GM21526 (cell line): ENCODE data around the gene COL13A1.

Experiments
- ATAC-seq: cut with Tn5 transposase; IDR thresholded peaks from one replicate; pipeline ENCODE4 v1.9.1; 2021; ENCODE audit warnings: moderate library complexity; ENCODE audit not compliant: unreplicated experiment, low FRiP score

The COL13A1 gene

DNA sequence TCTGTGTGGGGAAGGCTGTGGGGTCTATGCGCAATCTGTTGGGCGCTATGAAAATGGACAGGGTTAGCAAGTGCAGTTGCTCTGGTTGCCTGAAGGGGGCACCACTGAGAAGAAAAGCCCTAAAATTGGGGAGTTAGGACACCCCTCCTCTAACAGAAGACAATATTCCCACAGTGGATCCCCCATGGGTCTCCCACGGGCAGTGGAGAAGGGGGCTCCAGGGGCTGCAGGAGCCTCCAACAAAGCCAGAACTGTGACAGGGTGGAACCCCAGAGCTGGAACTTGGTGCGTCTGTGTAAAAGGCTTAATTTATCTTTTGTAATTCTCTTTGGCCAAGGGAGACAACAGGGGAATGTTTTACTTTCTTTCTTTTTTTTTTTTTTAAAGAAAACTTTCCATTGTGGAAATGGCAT, 12.5 kb upstream of the COL13A1 start:
- ATAC-seq: no peak

DNA sequence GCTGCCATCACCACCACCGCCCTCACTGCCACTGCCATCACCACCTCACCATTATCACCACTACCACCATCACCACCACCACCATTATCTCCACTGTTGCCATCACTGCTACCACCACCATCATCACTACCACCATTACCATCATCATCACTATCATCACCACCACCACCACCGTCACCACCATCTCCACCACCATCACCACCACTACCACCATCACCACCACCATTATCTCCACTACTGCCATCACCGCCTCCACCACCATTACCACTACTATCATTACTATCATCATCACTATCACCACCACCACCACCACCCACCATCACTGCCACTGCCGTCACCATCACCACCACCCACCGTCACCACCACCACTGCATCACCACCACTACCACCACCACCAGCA, 9.9 kb upstream of the COL13A1 start:
- no peak for ATAC-seq

DNA sequence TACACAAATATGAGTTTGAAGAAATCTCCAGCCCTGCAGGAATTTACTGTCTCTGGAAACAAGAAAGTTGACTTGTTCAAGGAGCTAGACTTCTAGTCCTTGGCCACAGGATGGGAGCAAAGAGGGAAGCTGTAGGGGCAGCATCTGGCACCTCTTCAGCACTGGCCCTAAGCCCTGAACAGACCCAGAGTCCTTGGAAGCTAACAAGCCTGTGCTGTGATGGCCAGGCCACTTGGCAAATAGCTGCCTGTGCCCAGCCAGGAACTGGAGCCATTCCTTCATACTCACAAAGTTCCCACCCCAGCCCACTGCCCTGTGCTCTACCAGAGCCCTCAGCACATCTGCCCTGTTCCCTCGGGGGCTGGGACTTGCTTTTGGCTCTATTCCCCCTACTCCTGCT, 9.4 kb upstream of the COL13A1 start:
- no peak for ATAC-seq

DNA sequence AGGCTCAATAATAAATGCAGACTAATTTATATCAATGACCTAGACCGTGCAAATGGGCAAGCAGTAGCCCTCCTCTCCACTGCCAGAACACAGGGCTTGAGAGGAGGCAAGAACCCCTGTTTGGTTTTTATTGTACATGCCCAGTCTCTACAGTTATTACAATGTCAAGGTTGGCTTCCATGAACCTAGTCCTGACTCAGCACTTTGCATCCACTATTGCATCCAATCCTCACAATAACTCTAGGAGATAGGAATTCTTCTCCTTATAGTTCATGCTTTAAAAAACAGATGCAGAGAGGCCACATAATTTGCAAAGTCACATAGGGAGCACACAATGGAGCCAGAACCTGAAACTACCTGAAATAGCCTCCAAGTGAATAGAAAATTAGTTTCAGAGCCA, 7.0 kb upstream of the COL13A1 start:
- no peak for ATAC-seq

DNA sequence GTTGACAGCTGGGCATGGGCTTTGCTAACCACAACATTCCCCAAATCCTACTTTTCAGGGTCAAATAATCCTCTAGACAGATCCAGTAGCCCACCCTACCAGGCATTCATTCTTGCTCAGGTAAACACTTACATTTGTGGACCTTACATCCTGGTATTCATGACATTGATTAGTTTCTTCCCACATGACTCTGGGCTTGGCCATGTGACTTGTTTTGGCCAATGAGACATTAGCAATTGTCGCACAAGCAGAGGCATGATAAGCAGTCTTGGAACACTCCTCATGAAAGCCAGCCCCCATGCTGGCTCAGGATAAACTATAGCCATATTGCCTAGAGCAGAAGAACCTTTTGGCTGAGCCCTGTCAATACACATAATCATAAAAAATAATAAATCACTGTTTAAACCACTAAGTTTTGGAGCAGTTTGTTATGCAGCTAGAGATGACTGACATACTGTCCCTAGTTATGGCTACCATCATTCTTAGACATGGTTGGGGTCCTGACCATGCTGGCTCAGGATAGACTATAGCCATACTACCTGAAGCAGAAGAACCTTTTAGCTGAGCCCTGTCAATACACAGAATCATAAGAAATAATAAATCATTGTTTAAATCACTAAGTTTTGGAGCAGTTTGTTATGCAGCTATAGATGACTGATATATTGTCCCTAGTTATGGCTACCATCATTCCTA, 6.3 kb upstream of the COL13A1 start:
- ATAC-seq: no peak

DNA sequence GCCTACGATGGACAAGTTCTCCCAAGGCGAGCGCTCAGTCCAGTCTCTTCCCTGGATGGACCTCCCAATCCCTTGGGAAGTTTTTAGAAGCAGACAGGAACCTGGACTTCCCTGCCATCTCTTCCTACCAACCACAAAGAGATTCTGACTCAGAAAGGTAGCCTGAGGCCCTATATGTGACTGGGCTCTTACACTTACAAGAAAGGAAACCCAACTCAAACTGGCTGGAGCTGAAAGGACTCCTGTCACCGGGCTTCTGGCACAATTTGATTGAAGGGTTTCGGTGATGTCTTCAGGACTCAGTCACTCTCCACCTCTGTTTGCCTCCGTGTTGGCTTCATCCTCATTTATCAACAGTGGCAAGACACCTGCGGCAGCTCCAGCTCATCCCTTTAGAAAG, 3.7 kb upstream of the COL13A1 start:
- no peak for ATAC-seq

DNA sequence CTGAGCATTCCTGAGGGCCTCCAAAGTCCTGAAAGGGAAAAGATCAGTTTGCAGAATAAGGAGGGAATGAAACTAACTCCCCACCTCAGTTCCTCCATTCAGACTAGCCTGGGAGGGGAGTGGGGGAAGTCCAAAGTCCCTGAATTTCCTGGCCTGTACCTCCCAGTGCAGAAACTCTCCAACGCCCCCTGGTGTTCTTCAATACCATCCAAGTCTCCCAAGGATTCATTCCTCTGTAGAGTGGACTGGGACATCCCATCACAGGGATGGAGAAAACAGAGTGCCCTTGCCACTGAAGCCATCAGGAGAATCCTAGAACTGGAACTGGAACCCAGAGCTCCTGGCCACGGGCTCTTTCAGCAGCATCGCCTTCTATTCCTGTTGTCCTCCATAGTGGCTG, 1.6 kb upstream of the COL13A1 start:
- no peak for ATAC-seq

DNA sequence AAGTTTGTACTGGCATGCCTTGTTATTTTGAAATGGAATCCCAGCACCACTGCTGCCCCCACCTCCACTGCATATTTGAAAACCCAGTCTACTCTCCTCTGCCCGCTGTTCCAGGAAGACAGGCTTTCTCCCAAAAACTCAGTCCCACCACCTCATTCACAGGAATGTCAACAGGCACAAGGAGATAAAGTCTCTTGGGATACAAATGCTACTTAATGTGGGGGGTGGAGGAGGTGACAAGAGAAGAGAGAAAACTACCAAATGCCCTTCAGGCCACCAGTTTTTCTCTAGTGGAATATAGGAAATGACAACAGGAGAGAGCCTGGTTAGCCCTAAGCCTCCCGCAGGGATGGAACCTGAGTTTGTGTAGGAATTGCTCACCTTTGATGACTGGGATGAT, 1.0 kb upstream of the COL13A1 start:
- no peak for ATAC-seq

DNA sequence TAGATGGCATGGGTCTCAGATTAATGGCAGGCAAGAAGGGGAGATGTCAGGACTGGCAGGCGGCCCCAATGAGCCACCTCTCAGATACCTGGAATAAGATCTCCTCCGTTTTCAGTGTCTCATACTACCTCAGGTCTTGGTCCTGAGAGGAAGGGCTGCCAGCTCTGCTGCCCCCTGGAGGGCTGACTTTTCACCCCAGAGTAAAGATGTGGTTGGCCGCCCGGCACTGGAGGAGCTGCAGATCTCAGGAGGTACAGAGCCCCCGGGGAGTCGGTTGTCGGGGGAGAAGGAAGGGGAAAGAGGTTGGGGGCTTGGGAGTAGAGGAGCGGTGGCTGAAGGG, 642 bp upstream of the COL13A1 start:
- ATAC-seq: no peak

DNA sequence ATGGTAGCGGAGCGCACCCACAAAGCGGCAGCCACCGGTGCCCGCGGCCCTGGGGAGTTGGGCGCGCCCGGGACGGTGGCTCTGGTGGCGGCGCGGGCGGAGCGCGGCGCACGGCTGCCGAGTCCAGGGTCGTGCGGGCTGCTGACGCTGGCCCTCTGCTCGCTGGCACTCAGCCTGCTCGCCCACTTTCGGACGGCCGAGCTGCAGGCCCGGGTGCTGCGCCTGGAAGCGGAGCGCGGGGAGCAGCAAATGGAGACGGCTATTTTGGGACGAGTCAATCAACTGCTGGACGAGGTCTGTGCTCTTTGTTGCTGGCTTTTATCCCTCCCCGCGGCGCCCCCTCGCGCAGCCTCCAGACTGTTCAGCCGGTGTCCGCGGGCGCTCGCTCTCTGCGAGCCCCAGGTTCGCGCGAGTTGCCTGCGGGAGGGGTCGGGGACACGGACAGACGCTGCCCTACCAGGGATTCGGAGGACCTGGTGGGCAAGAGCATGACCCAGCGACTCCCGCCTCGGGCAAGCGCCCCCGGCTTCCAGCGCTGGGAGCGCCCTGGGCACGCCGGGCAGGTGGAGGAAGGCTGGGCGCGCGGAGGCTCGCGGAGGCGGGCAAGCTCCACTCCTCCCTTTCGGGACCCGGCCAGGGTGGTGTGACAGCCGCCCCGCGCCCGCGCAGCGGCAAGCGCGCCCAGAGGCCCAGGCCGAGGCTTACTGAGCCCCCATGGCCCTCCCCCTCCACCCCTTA, 887 bp downstream of the COL13A1 start:
- no peak for ATAC-seq

DNA sequence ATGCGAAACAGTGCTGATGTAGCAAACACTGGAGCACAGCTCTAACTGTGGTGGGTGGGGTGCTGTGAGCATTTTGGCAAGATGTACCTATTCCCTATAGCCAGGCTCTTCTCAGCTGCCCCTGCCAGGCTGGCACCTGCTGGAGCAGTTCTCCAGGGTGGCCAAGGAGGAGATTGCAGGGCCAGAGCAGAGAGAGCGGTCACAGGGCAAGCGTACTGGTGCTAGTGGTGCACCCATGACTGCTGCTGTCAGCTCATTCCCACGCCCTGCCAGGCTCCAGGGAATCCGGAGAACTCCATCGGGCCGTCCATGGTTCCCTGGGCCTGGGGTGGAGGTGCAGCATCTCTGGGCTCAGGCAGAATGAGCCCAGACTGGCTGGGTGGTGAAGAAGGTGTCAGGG, 2.1 kb downstream of the COL13A1 start:
- ATAC-seq: no peak

DNA sequence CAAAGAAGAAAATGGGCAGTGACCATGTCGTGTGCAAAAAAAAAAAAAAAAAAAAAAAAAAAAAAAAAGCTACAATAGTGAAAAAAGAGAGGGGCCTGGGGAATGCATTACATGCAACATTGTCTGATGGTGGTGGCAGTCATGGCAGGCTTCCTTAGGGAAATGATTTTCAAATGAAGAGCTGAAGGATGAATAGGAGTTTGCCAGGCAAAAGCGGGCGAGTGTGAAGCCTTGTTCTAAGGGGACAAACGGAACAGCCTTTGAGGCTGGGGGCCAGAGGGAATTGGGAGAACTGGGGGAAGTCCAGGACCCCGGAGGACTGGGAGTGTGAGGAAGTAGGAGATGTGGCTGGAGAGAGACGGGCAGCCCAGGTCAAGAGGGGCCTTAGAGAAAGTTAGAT, 3.1 kb downstream of the COL13A1 start:
- ATAC-seq: no peak

DNA sequence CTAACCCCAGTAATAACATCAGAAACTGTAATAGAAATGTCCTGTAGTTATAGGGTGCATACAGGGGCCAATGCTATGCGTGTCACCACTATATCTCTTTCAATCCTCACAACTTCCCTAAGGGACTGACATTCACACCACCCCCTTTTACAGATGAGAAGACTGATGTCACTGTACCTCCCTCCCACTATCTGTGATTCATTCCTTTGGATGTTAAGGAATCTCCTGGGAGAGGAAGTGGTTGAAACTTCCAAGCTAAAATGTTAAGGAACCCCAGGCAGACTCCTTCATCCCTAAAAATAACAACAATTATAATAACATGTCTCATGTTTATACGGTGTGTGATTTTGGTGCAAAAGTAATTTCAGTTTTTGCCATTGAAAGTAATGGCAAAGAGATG, 5.4 kb downstream of the COL13A1 start:
- no peak for ATAC-seq

DNA sequence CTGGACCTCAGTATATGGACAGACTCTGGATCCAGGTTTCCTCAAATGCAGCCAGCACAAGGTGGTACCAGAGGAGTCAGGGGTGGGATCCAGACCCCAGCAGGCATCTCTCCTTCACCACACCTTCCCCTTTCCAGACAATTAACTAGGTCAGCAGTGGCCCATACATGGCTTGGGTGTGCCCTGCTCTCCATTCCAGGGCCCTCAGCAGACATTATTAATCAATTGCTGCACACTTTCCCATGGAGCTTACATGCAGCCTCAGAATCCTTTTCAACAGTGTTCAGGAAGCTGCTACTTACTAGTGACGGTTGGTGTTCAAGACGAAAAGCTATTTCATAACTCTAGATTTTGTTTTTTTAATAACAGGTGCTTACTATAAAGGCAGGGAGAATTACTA, 6.0 kb downstream of the COL13A1 start:
- no peak for ATAC-seq

DNA sequence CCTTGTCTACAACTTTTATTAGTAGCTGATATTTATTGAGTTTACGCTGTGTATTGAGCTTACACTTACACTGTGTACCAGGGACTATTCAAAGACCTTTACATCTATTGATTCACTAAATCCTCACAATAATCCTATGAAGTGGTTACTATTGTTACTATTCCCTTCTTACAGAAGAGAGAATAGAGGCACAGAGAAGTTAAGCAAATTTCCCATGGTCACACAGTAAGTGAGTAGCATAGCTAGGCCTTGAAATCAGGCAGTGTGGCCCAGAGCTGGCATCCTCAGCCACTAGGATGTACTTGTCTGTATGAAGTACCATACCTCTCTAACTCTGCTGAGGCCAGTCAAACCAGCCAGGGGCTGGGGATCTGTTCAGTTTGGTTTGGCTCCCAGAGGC, 7.6 kb downstream of the COL13A1 start:
- no peak for ATAC-seq

DNA sequence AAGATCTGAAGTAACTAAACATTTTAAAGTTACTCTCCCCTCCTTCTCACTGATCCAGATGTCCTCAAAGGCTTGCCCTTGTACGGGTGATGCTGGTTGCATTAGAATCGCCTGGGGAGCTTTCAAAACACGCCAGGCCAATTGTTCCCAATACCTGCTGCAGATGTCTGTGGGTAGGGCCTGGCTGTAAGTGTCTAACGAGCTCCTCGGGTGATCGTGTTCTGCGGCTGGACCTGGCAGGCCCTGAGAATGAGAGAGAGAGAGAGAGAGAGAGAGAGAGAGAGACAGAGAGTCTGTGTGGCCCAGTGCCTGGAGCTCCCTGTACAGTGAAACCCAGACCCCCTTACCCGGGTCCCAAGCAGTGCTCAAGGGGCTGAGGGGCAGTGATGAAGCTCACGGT, 8.4 kb downstream of the COL13A1 start:
- no peak for ATAC-seq

DNA sequence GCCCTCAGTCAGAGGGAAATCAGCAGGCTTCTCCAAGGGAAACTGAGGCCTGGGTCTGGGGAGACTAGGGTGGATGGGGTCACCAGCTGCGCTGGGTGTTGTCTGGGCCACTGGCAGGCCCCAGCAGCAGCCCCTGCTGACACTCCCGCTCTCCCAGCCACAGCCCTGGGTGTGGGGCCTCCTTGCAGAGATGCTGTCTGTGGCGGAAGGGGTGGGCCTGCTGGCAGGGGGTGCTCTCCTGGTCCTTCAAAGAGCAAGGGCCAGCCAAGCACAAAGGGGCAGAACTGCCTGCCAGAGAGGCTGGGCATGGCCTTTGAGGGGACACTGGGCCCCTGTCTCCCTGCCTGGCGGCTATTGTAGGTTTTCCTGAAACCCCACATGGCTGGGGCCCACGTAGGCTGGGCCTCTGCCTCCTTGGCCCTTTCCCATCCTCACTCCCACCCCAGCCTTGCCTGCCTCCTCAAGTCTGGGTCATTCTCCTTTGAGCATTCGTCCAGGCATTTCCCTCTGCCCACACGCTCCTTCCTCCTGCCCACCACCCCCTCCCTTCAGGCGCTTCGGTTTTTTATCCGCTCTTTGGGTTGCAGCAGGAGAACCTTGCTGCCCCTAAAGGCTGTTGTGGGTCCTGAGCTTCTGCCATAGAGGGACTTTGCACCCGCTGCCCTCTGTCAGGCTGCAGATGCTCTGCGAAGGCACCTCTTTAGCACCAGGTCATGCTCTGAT, 9.1 kb downstream of the COL13A1 start:
- no peak for ATAC-seq

DNA sequence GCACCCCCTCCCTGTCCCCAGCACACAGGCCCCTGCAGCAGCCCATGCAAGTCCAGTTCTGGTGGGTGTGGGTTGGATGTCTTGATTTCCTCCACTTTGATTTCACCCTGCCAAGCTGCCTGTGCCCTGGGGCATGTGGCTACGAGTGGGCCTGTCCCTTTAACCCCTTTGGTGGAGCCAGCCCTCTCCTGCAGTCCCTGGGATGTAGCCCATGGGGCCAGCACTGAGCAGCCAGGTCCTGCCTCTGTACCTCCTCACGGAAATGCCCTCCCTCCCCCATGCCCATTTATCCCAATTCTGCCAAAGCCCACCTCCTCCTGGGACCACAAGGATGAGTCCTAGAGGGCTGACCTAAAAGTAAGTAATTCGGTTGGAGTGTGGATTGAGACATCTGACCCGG, 11.9 kb downstream of the COL13A1 start:
- ATAC-seq: no peak

DNA sequence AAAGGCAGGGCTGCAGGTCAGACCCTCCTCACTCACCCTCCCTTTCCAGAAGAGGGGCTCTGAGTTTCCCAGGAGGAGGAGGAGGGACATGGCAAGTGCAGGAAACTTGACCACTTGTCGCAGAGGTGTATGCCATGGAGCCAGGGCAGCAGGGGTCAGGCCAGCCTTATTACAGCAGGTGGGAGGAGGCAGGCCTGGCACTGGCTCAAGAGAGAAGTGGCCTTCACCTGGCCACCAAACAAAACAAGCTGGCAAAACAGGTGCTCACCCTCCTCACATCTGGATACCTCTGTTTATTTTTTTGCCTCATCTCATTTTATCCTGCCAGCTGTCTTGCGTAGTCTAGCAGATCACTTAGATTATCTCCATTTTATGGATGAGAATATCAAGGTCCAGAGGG, 12.5 kb downstream of the COL13A1 start:
- ATAC-seq: no peak

DNA sequence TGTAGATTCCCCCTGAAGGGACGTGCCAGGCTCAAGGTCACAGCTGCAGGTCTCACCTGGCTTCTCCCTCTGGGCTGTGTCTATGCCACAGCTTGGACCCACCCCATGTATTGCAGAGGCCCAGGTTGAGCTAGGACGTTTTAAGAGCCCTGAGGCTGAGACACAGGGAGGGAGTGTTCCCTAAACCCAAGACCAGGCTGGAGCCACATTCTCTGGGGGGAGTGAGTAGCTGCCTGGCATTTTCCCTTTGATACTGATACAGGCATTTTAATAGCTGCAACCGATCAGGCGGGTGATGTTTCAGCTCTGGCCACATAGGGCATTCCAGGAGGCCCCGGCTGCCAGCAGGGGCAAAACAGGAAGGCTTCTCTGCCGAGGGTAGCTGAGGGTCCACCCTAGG, 13.4 kb downstream of the COL13A1 start:
- no peak for ATAC-seq

DNA sequence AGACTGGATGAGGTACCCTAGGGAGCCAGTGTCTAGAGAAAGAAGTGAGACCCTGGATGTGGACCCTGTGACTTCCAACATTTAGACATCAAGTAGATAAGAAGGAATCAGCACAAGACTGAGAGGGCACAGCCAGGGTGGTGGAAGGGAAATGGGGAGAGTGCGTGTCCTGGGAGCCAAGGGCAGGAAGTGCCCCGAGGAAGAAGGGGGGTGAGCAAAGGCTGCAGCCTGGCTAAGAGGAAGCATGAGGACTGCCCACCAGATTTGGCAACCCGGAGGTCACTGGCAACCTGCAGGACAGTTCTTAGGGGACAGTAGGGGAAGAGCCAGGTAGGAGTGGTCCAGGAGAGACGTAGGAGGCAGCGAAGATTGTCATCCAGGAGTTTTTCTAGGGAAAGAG, 14.8 kb downstream of the COL13A1 start:
- no peak for ATAC-seq

DNA sequence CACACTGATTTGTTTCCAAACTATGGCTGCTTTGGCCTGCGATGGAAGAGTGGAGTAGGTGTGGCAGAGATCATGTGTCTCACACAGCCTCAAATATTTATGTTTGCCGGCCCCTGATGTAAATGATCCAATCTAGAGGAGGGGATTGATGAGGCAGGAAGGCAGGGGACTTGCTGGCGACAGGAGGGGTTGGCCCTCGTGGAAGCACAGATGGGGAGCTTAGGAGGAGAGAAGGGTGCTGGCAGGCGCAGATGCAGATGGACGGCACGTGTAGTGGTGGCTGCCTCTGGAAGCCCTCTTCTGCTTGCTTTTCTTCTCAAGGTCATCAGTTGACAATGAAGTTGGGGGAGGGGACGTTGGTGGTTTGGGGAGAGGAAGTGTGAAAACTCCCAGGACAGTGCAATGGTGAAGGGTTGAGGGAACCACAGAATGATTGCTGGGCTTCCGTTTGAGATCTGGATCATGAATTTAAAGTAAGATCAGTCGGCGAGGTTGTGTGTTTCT, 15.4 kb downstream of the COL13A1 start:
- no peak for ATAC-seq
